ENCODE results near the gene PRSS36.

PRSS36 gene

GRCh38 chr16:31094424-31095120 is 55.3 kb downstream of the PRSS36 start, which contains the start of gene VKORC1:
Gene VKORC1 (minus strand): TSS chr16:31094797. CDS start chr16:31094729, 68 bp downstream.
- DNase-seq: peak; percentile 97

DNA sequence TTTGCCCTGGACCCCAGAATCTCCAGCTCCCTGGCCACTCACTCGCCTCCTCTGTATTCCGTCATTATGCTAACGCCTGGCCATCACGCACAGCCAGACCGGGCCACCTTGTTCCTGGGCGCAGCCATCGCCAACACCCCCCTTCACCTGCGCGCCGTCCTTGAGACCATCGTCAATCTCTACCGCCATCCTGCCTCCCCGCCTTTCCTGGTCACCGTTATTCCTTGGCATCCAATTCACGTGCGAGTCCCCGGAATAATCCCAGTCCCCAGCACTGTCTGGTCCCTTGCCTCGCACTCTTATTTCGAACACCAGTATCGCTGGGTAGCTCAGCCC is 55.8 kb downstream of the PRSS36 start:
- DNase-seq: no peak

DNA sequence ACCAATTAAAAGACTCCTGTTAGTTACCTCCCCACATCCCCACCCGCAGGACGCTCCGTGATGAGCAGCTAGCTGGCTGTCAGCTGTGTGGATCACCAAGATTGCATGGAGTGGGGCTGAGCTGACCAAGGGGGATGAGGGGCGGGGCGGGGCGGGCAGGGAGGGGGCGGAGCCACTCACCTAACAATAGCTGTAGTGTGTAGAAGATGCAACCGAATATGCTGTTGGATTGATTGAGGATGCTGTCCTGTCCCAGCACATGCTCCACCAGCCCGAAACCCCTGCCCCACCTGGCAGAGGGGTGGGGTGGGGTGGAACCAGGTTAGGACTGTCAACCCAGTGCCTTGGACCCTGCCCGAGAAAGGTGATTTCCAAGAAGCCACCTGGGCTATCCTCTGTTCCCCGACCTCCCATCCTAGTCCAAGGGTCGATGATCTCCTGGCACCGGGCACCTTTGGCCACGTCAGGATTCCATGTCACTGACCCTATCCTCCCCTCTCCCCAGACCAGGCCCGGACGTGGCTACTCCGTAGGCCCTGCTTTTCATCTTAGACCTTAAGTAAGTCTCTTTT is 56.6 kb downstream of the PRSS36 start:
- DNase-seq: no peak

GRCh38 chr16:31092330-31092729 is 57.5 kb downstream of the PRSS36 start:
- DNase-seq: no peak

- no peak for DNase-seq
Measured at GRCh38 chr16:31090540-31090939, 59.3 kb downstream of the PRSS36 start.

GRCh38 chr16:31089199-31089598 is 60.7 kb downstream of the PRSS36 start:
- DNase-seq: no peak

Data from inflammatory macrophage treated with lipopolysaccharide for 1 hour (primary cell).